AG04449 (cell line): ENCODE measurements around the gene KCNH6.

Experiments used
- CTCF ChIA-PET: fragments of 350-600 bp; formaldehyde crosslinking; extraction: SDS; loops from one replicate; lab custom pipeline; 2021; ENCODE audit warnings: antibody characterized with exemption; lab: Yijun Ruan, JAX
- POLR2A ChIA-PET: fragments of 400-600, 350-600 bp; formaldehyde crosslinking; extraction: SDS; loops from one replicate; lab custom pipeline; 2020; ENCODE audit warnings: antibody characterized with exemption, inconsistent platforms; lab: Yijun Ruan, JAX
- DNase-seq: peaks from one replicate; pipeline ENCODE4 v3.0.0-alpha.2; 2010; ENCODE audit warnings: low read depth, low spot score
- H3K4me3 ChIP-seq: 2 replicates; pipeline ENCODE4 v1.5.1; 2011; ENCODE audit warnings: low read depth, mild to moderate bottlenecking, control low read depth, low read length
- TF ChIP-seq, protein P1 (sequence below): IDR thresholded peaks from one replicate; pipeline ENCODE4 v1.5.1; 2011; ENCODE audit warnings: mild to moderate bottlenecking, moderate library complexity, low read length, control low read depth, inconsistent platforms; ENCODE audit not compliant: insufficient read depth; ENCODE audit errors: missing control alignments

KCNH6 gene

DNA sequence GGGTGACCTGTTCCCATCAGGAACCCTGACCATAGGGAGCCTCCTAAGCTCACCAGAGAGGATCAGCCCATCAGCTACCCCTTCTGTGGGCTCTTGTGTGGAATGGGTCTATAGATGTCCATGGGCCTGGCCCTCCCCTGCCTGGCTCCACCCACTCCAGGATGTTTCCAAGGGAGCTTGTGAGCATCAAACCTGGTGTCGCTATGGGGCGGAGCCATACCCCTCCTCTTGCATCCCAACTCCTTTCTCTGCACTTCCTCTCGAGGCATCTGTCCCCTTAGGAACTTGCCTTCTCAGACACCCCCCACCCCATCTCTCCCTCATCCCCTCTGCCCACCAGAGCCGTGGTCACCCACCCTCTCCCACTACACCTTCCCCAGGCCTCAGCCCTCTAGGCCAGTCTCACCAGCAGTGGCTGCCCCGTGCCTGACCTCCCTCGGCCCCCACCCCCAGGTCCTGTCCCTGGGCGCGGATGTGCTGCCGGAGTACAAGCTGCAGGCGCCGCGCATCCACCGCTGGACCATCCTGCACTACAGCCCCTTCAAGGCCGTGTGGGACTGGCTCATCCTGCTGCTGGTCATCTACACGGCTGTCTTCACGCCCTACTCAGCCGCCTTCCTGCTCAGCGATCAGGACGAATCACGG lies 10.4 kb downstream of the KCNH6 start:
- ChIA-PET CTCF (no interaction called here), POLR2A (no interaction called here)
- H3K4me3 ChIP-seq: no peak overlapping the region
- DNase-seq: no peak
- TF ChIP-seq, protein P1, sequence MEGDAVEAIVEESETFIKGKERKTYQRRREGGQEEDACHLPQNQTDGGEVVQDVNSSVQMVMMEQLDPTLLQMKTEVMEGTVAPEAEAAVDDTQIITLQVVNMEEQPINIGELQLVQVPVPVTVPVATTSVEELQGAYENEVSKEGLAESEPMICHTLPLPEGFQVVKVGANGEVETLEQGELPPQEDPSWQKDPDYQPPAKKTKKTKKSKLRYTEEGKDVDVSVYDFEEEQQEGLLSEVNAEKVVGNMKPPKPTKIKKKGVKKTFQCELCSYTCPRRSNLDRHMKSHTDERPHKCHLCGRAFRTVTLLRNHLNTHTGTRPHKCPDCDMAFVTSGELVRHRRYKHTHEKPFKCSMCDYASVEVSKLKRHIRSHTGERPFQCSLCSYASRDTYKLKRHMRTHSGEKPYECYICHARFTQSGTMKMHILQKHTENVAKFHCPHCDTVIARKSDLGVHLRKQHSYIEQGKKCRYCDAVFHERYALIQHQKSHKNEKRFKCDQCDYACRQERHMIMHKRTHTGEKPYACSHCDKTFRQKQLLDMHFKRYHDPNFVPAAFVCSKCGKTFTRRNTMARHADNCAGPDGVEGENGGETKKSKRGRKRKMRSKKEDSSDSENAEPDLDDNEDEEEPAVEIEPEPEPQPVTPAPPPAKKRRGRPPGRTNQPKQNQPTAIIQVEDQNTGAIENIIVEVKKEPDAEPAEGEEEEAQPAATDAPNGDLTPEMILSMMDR: no peak

DNA sequence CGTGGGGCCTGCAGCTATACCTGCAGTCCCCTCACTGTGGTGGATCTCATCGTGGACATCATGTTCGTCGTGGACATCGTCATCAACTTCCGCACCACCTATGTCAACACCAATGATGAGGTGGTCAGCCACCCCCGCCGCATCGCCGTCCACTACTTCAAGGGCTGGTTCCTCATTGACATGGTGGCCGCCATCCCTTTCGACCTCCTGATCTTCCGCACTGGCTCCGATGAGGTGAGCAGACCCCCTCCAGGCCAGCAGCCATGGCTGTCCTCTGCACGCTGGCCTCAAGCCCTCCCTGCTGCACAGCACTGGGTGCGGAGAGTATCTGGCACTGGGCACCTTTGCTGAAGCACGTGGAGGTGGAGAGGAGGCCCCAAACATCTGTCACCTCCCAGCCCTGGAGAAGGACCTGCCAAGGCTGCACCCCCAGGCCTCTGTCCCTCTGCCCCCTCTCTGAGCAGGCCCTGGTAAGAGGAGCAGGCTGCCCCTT lies 11.0 kb downstream of the KCNH6 start:
- no peak overlapping the region for H3K4me3 ChIP-seq
- TF ChIP-seq, protein P1: no peak
- no peak for DNase-seq
- ChIA-PET POLR2A (no interaction called here), CTCF (no interaction called here)

DNA sequence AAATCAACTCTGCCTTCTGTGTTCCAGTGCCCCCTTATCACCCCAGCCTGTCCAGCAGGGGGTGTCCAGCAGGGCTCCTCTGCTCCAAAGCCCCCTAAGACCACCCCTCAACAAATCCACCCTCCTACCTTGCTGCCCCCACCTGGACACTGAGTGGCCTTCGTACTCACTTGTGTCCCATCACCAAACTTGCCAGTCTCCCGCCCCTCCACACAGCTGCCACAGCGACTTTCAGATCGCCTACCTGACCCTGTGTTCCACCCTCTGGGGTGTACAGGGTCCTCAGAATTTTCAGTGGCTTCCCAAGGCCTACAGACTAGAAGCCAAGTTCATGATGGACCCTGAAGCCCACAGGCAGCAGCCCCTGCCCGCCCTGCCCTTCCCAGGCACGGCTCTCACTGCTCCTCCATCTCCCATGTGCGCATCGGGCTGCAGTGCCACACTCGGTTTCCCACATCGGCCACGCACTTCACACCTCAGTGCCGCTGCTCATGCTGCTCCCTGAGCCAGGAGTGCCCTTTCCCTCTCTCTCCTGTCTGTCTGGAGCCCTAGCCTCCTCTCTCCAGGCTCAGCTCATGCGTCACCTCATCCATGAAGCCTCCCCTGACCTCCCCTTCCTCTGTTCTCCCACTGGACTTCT lies 11.8 kb downstream of the KCNH6 start:
- CTCF ChIA-PET: no interaction called here
- DNase-seq: no peak
- no peak overlapping the region for H3K4me3 ChIP-seq
- TF ChIP-seq, protein P1: no peak
- POLR2A ChIA-PET: no interaction called here

DNA sequence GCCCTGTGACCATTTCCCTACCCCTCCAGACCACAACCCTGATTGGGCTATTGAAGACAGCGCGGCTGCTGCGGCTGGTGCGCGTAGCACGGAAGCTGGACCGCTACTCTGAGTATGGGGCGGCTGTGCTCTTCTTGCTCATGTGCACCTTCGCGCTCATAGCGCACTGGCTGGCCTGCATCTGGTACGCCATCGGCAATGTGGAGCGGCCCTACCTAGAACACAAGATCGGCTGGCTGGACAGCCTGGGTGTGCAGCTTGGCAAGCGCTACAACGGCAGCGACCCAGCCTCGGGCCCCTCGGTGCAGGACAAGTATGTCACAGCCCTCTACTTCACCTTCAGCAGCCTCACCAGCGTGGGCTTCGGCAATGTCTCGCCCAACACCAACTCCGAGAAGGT lies 12.5 kb downstream of the KCNH6 start:
- H3K4me3 ChIP-seq: no peak overlapping the region
- DNase-seq: no peak
- ChIA-PET CTCF (no interaction called here), POLR2A (no interaction called here)
- TF ChIP-seq, protein P1: no peak

DNA sequence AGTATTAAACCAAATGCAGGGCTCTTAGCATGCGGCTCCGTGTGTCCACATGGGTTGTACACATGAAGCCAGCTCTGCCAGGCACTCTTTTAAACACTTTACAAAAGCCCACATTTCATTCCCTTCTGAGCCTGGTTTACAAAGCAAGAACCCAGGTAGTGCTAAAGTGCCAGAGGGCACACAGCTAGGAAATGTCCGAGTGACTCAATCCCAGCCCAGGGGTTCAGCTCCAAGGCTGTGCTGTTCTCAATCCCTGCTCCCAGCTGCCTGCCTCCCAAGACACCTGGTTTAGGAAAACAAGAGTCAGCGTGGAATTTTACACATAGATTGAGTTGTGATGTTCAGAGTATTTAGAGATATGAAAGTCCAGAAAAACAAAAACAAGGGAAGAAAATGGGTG lies 13.8 kb downstream of the KCNH6 start:
- TF ChIP-seq, protein P1: no peak
- ChIA-PET POLR2A (no interaction called here), CTCF (no interaction called here)
- no peak overlapping the region for H3K4me3 ChIP-seq
- no peak for DNase-seq

DNA sequence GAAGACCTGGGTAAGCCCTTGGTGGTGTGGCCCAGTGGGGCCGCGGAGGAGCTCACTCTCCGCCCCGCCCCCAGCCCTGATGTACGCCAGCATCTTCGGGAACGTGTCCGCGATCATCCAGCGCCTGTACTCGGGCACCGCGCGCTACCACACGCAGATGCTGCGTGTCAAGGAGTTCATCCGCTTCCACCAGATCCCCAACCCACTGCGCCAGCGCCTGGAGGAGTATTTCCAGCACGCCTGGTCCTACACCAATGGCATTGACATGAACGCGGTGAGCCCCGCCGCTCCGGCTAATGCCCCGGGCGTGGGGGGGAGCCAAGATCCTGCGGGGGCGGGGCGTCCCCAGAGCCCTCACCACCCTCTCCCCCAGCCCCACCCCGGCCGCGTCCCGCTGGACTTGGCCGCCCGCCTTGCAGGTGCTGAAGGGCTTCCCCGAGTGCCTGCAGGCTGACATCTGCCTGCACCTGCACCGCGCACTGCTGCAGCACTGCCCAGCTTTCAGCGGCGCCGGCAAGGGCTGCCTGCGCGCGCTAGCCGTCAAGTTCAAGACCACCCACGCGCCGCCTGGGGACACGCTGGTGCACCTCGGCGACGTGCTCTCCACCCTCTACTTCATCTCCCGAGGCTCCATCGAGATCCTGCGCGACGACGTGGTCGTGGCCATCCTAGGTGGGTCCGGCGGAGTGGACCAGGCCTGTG lies 15.0 kb downstream of the KCNH6 start:
- POLR2A ChIA-PET: no interaction called here
- no peak overlapping the region for H3K4me3 ChIP-seq
- CTCF ChIA-PET: interaction anchor here (1.1 kb wide), 2 partner anchors 7 to 58 kb away, joined by 3 read pairs; no protein-coding TSS in a partner anchor
- TF ChIP-seq, protein P1: no peak
- DNase-seq: no peak
